GM18861 (cell line): ENCODE measurements around the gene SSX2.
"Not testable (repeated sequence)": the region's sequence is repeated elsewhere in the genome, so short reads cannot be mapped to it uniquely, and the experiment has no call there.

Experiments used
- ATAC-seq: cut with Tn5 transposase; IDR thresholded peaks from one replicate; pipeline ENCODE4 v1.9.1; 2021; ENCODE audit not compliant: unreplicated experiment

Gene SSX2

GRCh38 chrX:52707078-52707477 lies at the start of gene SSX2:
TSS of gene SSX2 (minus strand) at chrX:52707178. CDS start at chrX:52705749, 1,429 bp downstream.
- ATAC-seq, result not testable (repeated sequence)

- not testable (repeated sequence) for ATAC-seq
Observed at GRCh38 chrX:52750952-52751351, 44.0 kb upstream of the SSX2 start, which contains the start of gene SSX2B. TSS of gene SSX2B (plus strand) at chrX:52751252. CDS start at chrX:52752681, 1,429 bp downstream.

- not testable (repeated sequence) for ATAC-seq
Observed at GRCh38 chrX:52692034-52692433, 14.9 kb downstream of the SSX2 start.

- ATAC-seq, result not testable (repeated sequence)
Observed at GRCh38 chrX:52662218-52662617, 44.8 kb downstream of the SSX2 start.

- not testable (repeated sequence) for ATAC-seq
Observed at GRCh38 chrX:52655475-52655874, 51.5 kb downstream of the SSX2 start.

- not testable (repeated sequence) for ATAC-seq
Observed at GRCh38 chrX:52654800-52655199, 52.2 kb downstream of the SSX2 start, which contains the start of gene SSX7. TSS of gene SSX7 (minus strand) at chrX:52654900. CDS start at chrX:52653472, 1,428 bp downstream.

GRCh38 chrX:52650676-52651075 lies 56.3 kb downstream of the SSX2 start:
- ATAC-seq, result not testable (repeated sequence)

GRCh38 chrX:52648956-52649355 lies 58.0 kb downstream of the SSX2 start:
- ATAC-seq, result not testable (repeated sequence)
